Renal cortical epithelial cell (primary cell): Measurements from ENCODE around the gene MADCAM1. TPM values are rescaled to one million over a fixed set of nuclear protein-coding genes. Genes with fewer than 3 reads are reported as not detected.

Experiments
- total RNA-seq: library from RNA; depleted of rRNA; stranded (reverse); fragments of >200 nt; gene quantifications from 2 replicates; pipeline ENCODE4 v1.2.3, GENCODE V29; 2014

Gene MADCAM1
- total RNA-seq, 1 donor from 2014 or later, result 0.05 TPM

Other genes with a start within 250 kb of the MADCAM1 start
- gene PLPP2, start 205.1 kb upstream of the MADCAM1 start, total RNA-seq, result 15.4 and 70.8 TPM in 2 replicates
- 14.4 and 18.1 TPM in 2 replicates for gene MIER2, start 151.7 kb upstream of the MADCAM1 start, total RNA-seq
- 0.17 and 0.20 TPM in 2 replicates for gene C2CD4C, start 87.3 kb upstream of the MADCAM1 start, total RNA-seq
- gene SHC2, start 35.5 kb upstream of the MADCAM1 start, total RNA-seq, result 1.0 and 5.1 TPM in 2 replicates
- 30.3 and 75.5 TPM in 2 replicates for gene TPGS1, start 11.0 kb downstream of the MADCAM1 start, total RNA-seq
- 50.3 and 94.5 TPM in 2 replicates for gene CDC34, start 35.3 kb downstream of the MADCAM1 start, total RNA-seq
- gene GZMM, start 47.6 kb downstream of the MADCAM1 start, total RNA-seq, result not detected in 2 replicates
- 410 and 555 TPM in 2 replicates for gene BSG, start 76.1 kb downstream of the MADCAM1 start, total RNA-seq
- gene HCN2, start 93.4 kb downstream of the MADCAM1 start, total RNA-seq, result 0.55 TPM in 1 of 2 replicates, not detected in the other
- gene POLRMT, start 137.1 kb downstream of the MADCAM1 start, total RNA-seq, result 22.6 and 46.3 TPM in 2 replicates
- gene FGF22, start 143.4 kb downstream of the MADCAM1 start, total RNA-seq, result 0.10 TPM in 1 of 2 replicates, not detected in the other
- gene RNF126, start 166.7 kb downstream of the MADCAM1 start, total RNA-seq, result 19.8 and 23.4 TPM in 2 replicates
- gene FSTL3, start 179.9 kb downstream of the MADCAM1 start, total RNA-seq, result 374 and 526 TPM in 2 replicates
- not detected in 2 replicates for gene PRSS57, start 199.0 kb downstream of the MADCAM1 start, total RNA-seq
- gene PALM, start 212.4 kb downstream of the MADCAM1 start, total RNA-seq, result 0.35 and 45.4 TPM in 2 replicates